ENCODE results near the gene SLCO3A1.
"Not testable (repeated sequence)": the region's sequence is repeated elsewhere in the genome, so short reads cannot be mapped to it uniquely, and the experiment has no call there.

The SLCO3A1 gene

GRCh38 chr15:91950631-91951329 lies 97.3 kb downstream of the SLCO3A1 start:
- no peak for DNase-seq (ENCODE audit: low spot score in 2 of 2)

GRCh38 chr15:91952216-91952615 lies 98.7 kb downstream of the SLCO3A1 start:
- H3K36me3 Mint-ChIP-seq: no peaks in the 10 kb centered on the region
- ATAC-seq (ENCODE audit: low read depth): no peak
- peaks cover 11% of the 10 kb centered on the region for H3K27me3 Mint-ChIP-seq
- H3K4me3 Mint-ChIP-seq: no peak overlapping the region
- no peak for DNase-seq (ENCODE audit: low spot score in 2 of 2)
- H3K9me3 Mint-ChIP-seq: no peaks in the 10 kb centered on the region
- no peak overlapping the region for H3K27ac Mint-ChIP-seq
- H3K4me1 Mint-ChIP-seq: no peaks in the 10 kb centered on the region

More at GRCh38 chr15:91950631-91951329, 97.3 kb downstream of the SLCO3A1 start:
- Mint-ChIP-seq H3K9me3 (no peaks in the 10 kb centered on the region), H3K4me1 (no peaks in the 10 kb centered on the region), H3K4me3 (no peak overlapping the region), H3K36me3 (no peaks in the 10 kb centered on the region), H3K27me3 (peaks cover 11% of the 10 kb centered on the region), H3K27ac (no peak overlapping the region)
- no peak for ATAC-seq (ENCODE audit: low read depth)

- ATAC-seq (ENCODE audit: low read depth) (no peak), DNase-seq (ENCODE audit: low spot score in 2 of 2) (no peak)
- H3K27ac Mint-ChIP-seq: no peak overlapping the region
- H3K4me3 Mint-ChIP-seq: no peak overlapping the region
- H3K4me1 Mint-ChIP-seq: no peaks in the 10 kb centered on the region
- peaks cover 8% of the 10 kb centered on the region for H3K27me3 Mint-ChIP-seq
- no peaks in the 10 kb centered on the region for H3K36me3 Mint-ChIP-seq
- H3K9me3 Mint-ChIP-seq: no peaks in the 10 kb centered on the region
Measured at GRCh38 chr15:91953432-91953831, 99.9 kb downstream of the SLCO3A1 start.

DNA sequence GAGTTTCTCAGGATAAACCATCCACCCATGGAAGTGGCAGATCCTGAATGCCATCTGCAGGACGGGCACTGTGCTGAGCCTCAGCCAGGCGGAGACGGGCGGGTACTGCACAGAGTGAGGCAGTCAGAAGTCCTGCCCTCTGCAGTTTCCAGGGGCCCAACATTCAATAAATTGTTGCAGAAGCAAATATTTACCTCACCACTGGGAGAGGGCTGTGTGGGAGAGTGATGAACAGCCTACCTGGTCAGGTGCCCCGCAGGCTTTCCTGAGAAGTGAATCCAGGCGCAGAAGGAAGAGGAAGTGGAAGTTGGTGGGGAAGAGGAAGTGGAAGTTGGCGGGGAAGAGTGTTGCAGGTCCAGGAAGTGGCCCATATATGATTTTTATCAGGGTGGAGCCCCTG lies 100.8 kb downstream of the SLCO3A1 start:
- no peak overlapping the region for H3K4me3 Mint-ChIP-seq
- H3K36me3 Mint-ChIP-seq: no peaks in the 10 kb centered on the region
- ATAC-seq (ENCODE audit: low read depth) (no peak), DNase-seq (ENCODE audit: low spot score in 2 of 2) (no peak)
- H3K9me3 Mint-ChIP-seq: no peaks in the 10 kb centered on the region
- H3K27ac Mint-ChIP-seq: no peak overlapping the region
- H3K27me3 Mint-ChIP-seq: peaks cover 5% of the 10 kb centered on the region
- H3K4me1 Mint-ChIP-seq: no peaks in the 10 kb centered on the region

DNA sequence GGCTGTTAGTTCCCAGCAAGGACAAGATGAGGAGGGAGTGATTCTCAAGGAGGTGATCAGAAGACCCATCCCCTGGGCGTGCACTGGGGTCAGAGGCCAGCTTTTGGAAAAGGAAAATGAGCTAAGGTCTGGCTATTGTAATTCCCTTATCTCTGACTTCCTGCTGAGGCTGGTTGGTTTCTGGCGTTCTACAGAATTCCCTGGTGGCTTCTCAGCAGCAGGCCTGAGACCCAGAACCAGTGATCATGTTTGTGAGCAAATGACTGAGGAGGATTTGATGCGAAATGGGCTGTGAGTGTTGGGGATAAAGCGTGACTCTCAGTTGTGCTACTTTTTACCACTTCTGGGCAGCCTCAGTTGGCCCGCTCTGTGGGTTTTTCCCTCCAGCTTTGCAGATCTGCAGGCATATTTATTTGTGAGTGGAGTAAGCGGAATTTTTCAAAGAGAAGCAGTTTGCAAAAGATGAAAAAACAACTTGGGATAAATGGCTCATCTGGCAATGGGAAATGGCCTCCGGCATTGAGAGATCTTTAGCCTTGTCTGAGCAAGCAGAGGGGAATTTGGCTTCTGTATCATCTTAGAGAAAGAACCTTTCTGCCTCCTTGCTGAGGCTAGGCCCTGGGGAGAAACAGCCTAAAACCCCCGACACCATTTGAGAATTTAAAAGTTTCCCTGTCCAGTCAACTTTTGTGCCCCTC lies 102.7 kb downstream of the SLCO3A1 start:
- H3K27ac Mint-ChIP-seq: no peak overlapping the region
- H3K36me3 Mint-ChIP-seq: no peaks in the 10 kb centered on the region
- no peak overlapping the region for H3K4me3 Mint-ChIP-seq
- ATAC-seq (ENCODE audit: low read depth): no peak
- no peak for DNase-seq (ENCODE audit: low spot score in 2 of 2)
- no peaks in the 10 kb centered on the region for H3K9me3 Mint-ChIP-seq
- H3K4me1 Mint-ChIP-seq: no peaks in the 10 kb centered on the region
- H3K27me3 Mint-ChIP-seq: peaks cover 2% of the 10 kb centered on the region

DNA sequence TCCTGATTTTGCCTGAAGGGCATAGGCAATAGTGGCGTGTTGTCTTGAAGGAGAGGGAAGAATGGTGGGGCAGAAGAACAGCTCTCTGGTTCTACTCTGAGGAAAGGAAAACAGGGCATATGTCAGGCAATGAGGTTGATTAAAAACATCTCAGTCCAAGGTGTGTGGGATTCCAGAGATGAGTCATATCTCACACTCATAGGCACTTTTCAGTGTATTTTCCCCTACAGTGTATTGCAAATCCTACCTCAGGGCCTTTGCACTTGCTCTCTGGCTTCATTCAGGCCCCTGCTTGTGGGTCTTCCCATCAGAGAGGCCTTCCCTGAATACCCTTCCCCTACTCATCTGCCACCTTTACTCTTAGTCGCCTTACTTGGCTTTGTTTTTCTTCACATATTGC lies 107.8 kb downstream of the SLCO3A1 start:
- ATAC-seq (ENCODE audit: low read depth): no peak
- H3K9me3 Mint-ChIP-seq: no peaks in the 10 kb centered on the region

GRCh38 chr15:91963747-91964146 lies 110.2 kb downstream of the SLCO3A1 start:
- not testable (repeated sequence) for H3K9me3 Mint-ChIP-seq; H3K36me3 Mint-ChIP-seq; ATAC-seq (ENCODE audit: low read depth); H3K4me3 Mint-ChIP-seq; H3K27ac Mint-ChIP-seq; DNase-seq (ENCODE audit: low spot score in 2 of 2); H3K4me1 Mint-ChIP-seq; H3K27me3 Mint-ChIP-seq

More for the DNA sequence above, 107.8 kb downstream of the SLCO3A1 start:
- Mint-ChIP-seq H3K36me3 (no peaks in the 10 kb centered on the region), H3K27me3 (no peaks in the 10 kb centered on the region), H3K4me3 (no peak overlapping the region), H3K27ac (no peak overlapping the region), H3K4me1 (no peaks in the 10 kb centered on the region)
- no peak for DNase-seq (ENCODE audit: low spot score in 2 of 2)

GRCh38 chr15:91965501-91966193 lies 112.1 kb downstream of the SLCO3A1 start:
- Mint-ChIP-seq H3K36me3 (no peaks in the 10 kb centered on the region), H3K27me3 (no peaks in the 10 kb centered on the region), H3K4me1 (no peaks in the 10 kb centered on the region), H3K9me3 (no peaks in the 10 kb centered on the region), H3K4me3 (no peak overlapping the region), H3K27ac (no peak overlapping the region)
- ATAC-seq (ENCODE audit: low read depth) (no peak), DNase-seq (ENCODE audit: low spot score in 2 of 2) (no peak)

DNA sequence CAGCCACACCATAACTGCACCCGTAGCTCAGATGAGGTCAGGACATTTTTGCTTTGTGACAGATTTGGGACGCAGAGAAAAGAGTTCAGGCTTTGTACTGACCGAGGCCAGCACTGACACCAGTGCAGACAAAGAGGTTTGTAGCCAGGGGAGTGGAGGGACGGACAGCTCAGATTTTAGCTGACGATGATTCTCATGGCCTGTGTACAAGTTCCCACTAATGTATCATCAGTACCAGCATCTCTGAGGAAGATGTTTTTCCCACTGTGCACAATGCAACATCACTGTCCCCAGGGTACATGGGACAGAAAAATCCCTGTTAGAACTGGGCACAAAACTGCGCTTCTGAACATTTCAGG lies 112.7 kb downstream of the SLCO3A1 start:
- no peaks in the 10 kb centered on the region for H3K27me3 Mint-ChIP-seq
- H3K27ac Mint-ChIP-seq: no peak overlapping the region
- DNase-seq (ENCODE audit: low spot score in 2 of 2) (no peak), ATAC-seq (ENCODE audit: low read depth) (no peak)
- H3K4me1 Mint-ChIP-seq: no peaks in the 10 kb centered on the region
- H3K36me3 Mint-ChIP-seq: no peaks in the 10 kb centered on the region
- no peak overlapping the region for H3K4me3 Mint-ChIP-seq
- no peaks in the 10 kb centered on the region for H3K9me3 Mint-ChIP-seq

DNA sequence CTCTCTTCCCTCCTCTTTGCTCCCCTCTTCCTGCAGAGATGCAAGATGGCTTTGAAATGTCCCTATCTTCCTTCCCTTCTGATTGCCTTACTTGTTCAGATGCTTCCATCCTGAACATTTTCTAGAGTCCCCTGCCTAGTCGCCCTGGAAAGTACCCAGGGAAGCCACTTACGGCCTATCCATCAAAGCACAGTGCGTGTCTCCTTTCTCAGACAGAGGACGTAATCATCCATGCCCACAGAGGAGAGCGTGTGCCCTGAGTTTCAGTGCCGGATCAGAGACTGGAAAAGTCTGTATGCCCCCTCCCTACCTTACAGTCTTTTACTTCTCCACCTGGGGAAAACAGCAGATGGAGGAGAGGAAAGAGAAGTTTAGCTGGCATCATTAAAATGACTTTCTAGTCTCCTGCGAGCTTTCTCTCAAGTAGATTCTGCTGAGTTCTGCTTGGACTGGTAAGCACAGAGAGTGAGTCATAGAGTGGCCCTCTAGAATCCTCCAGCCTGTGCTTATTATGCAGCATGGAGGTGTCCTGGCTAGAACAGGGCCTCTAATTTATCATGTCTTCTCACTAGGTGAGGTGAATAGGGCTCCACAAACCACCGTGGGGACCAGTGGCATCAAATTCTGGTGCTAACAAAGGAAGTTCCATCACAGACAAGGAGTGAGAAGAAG lies 114.6 kb downstream of the SLCO3A1 start:
- ATAC-seq (ENCODE audit: low read depth) (no peak), DNase-seq (ENCODE audit: low spot score in 2 of 2) (no peak)
- Mint-ChIP-seq H3K9me3 (peaks cover 1% of the 10 kb centered on the region), H3K27ac (no peak overlapping the region), H3K4me3 (no peak overlapping the region), H3K4me1 (no peaks in the 10 kb centered on the region), H3K36me3 (peaks cover 2% of the 10 kb centered on the region), H3K27me3 (peaks cover 3% of the 10 kb centered on the region)

DNA sequence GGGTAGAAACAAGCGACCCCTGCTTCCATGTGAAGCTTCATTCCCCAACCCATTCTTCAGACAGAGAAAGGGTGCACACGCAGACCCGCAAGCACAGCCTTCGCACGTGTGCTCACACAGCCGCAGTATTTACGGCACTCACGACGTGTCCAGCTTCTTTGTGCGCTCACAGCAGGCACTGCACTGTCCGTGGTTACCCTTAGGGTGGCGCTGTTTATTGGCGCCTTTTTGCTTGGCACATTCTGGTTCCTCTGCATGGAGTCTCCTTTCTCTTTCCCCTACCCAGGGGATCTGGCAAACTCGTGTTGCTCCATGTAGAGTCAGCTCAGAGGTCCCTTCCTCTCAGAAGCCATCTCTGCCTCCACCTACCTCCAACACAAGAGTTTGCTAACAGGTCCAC lies 115.1 kb downstream of the SLCO3A1 start:
- peaks cover 1% of the 10 kb centered on the region for H3K9me3 Mint-ChIP-seq
- H3K27me3 Mint-ChIP-seq: peaks cover 3% of the 10 kb centered on the region
- no peak overlapping the region for H3K27ac Mint-ChIP-seq
- H3K4me1 Mint-ChIP-seq: no peaks in the 10 kb centered on the region
- H3K4me3 Mint-ChIP-seq: no peak overlapping the region
- DNase-seq (ENCODE audit: low spot score in 2 of 2): no peak
- no peak for ATAC-seq (ENCODE audit: low read depth)
- H3K36me3 Mint-ChIP-seq: peaks cover 2% of the 10 kb centered on the region

DNA sequence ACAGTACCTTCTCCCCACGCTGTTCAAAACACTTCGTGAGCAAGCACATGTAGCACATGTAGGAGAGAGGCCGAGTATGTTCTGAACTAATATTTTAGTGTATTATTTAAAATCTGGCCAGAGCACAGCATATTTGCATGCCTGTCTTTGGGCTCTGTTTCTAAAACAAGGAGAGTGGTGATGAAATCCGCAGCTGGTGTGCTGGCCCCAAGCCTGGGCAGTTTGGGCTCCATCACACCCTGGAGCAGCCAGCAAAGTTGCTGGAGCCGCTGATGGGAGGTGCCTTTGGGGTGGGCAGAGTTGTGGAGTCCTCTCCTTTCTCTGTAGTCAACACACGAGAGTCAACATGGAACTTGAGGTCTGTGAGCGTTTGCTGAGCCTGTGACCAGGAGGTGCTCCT lies 116.6 kb downstream of the SLCO3A1 start:
- ATAC-seq (ENCODE audit: low read depth): no peak
- no peak for DNase-seq (ENCODE audit: low spot score in 2 of 2)
- H3K9me3 Mint-ChIP-seq: peaks cover 1% of the 10 kb centered on the region

GRCh38 chr15:91973481-91973880 lies 120.0 kb downstream of the SLCO3A1 start:
- DNase-seq (ENCODE audit: low spot score in 2 of 2) (no peak), ATAC-seq (ENCODE audit: low read depth) (no peak)
- no peak overlapping the region for H3K4me3 Mint-ChIP-seq
- H3K27ac Mint-ChIP-seq: no peak overlapping the region
- H3K9me3 Mint-ChIP-seq: peaks cover 1% of the 10 kb centered on the region
- peaks cover 2% of the 10 kb centered on the region for H3K36me3 Mint-ChIP-seq
- no peaks in the 10 kb centered on the region for H3K4me1 Mint-ChIP-seq
- peaks cover 5% of the 10 kb centered on the region for H3K27me3 Mint-ChIP-seq

More for the DNA sequence above, 116.6 kb downstream of the SLCO3A1 start:
- Mint-ChIP-seq H3K4me3 (no peak overlapping the region), H3K4me1 (no peaks in the 10 kb centered on the region), H3K27ac (no peak overlapping the region), H3K36me3 (peaks cover 2% of the 10 kb centered on the region), H3K27me3 (peaks cover 5% of the 10 kb centered on the region)

- ATAC-seq (ENCODE audit: low read depth) (no peak), DNase-seq (ENCODE audit: low spot score in 2 of 2) (no peak)
- Mint-ChIP-seq H3K27me3 (peaks cover 5% of the 10 kb centered on the region), H3K9me3 (peaks cover 1% of the 10 kb centered on the region), H3K36me3 (peaks cover 2% of the 10 kb centered on the region), H3K4me3 (no peak overlapping the region), H3K4me1 (no peaks in the 10 kb centered on the region), H3K27ac (no peak overlapping the region)
Measured at GRCh38 chr15:91974321-91974720, 120.8 kb downstream of the SLCO3A1 start.
